ENCODE data around the gene CAPN2. TPM values are rescaled to one million over a fixed set of nuclear protein-coding genes. Genes with fewer than 3 reads are reported as not detected.

Gene CAPN2
- total RNA-seq, 2 donors from 2014 or later: 235 to 258 TPM

DNA sequence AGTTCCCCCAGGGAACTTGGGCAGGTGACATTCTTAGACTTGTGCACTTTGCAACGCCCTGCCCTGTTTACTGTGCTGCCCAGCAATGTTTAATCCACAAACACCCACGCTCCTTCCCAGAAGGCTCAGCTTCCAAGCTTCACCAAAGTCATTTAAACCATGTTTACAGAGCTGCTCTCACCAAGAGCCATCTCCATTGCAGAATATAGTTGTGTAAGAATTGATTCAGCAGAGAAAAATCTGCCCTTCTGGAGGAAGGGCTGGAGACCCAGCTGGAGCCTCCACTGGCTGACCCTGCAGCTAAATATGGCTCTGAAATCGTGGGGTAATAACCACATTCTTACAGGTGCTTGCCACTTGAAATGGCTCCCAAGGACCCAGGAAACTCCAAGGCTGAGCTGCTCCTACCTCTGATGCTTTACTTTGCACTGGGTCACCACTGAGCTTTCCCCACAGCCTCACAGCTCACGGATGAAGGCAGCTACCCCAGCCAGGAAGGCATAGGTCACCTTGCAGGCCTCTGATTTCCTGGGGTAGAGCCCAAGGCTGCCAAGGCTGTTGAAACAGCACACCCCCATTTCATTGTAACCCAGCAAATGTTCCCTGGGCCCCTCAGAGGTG, 8.7 kb downstream of the CAPN2 start:
- Histone ChIP-seq H3K27ac (peak overlapping the region; percentile 39 to 46), H3K4me1 (ENCODE audit: control insufficient read depth in 1 of 2, low read depth in 2 of 2) (peaks cover 18 to 44% of the 10 kb centered on the region in 2 donors), H3K9me3 (no peaks in the 10 kb centered on the region), H3K36me3 (peaks cover 27% of the 10 kb centered on the region), H3K4me3 (no peak overlapping the region), H3K27me3 (replicated peaks; ENCODE audit: insufficient read depth) (no peaks in the 10 kb centered on the region)
- ATAC-seq (ENCODE audit: insufficient number of reproducible peaks, low FRiP score, low read depth) (peak; percentile 5), DNase-seq (ENCODE audit: low spot score) (no peak)
- TF ChIP-seq CTCF (IDR thresholded peaks at IDR 0.05): no peak

DNA sequence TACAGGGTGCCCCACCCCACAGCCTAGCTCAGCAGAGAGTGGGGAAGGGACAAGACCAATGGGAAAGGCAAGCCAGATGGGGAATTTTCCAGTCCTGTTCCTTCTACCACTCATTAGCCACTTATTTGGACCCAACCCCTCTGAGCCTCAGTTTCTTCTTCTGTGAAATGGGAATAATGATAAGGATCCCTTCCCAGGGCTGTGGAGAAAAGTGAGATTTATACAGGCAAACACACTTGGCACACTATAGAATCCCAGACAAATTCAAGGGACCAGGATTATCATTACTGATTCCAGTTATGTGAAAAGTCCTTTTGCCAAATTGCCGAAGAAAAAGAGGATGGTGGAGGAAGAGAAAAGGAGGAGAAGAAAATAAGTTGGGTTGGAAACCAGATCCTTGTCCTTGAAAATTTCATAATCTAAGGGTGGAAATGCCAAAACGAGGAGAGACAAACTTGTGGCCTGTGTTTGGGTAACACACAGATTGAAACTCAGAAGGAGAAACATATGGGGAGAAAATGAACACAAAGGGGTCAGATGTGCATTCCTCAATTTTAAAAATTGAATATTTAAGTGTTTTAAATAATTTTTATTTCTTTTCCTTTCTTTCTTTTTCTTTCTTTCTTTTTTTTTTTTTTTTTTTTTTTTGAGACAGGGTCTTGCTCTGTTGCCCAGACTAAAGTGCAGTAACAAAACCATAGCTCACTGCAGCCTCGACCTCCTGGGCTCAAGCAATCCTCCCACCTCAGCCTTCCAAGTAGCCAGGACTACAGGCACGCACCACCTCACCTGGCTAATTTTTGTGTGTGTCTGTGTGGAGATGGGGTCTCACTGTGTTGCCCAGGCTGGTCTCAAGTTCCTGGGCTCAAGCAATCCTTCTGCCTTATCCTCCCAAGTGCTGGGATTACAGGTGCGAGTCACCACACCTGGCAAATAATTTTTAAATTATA, 9.6 kb downstream of the CAPN2 start:
- ATAC-seq (ENCODE audit: insufficient number of reproducible peaks, low FRiP score, low read depth) (no peak), DNase-seq (ENCODE audit: low spot score) (no peak)
- Histone ChIP-seq H3K27ac (peak overlapping the region; percentile 39 to 46), H3K4me1 (ENCODE audit: control insufficient read depth in 1 of 2, low read depth in 2 of 2) (peaks cover 20 to 44% of the 10 kb centered on the region in 2 donors), H3K4me3 (no peak overlapping the region), H3K27me3 (replicated peaks; ENCODE audit: insufficient read depth) (no peaks in the 10 kb centered on the region), H3K9me3 (no peaks in the 10 kb centered on the region), H3K36me3 (peaks cover 27% of the 10 kb centered on the region)
- TF ChIP-seq CTCF (IDR thresholded peaks at IDR 0.05): no peak

GRCh38 chr1:223723351-223723904, 11.1 kb downstream of the CAPN2 start:
- H3K4me1 ChIP-seq (ENCODE audit: control insufficient read depth in 1 of 2, low read depth in 2 of 2): peaks cover 25 to 51% of the 10 kb centered on the region in 2 donors
- no peak for TF ChIP-seq CTCF (IDR thresholded peaks at IDR 0.05)
- peak overlapping the region in 1 of 2 donors; percentile 35 for H3K27ac ChIP-seq
- no peaks in the 10 kb centered on the region for H3K27me3 ChIP-seq (replicated peaks; ENCODE audit: insufficient read depth)
- H3K9me3 ChIP-seq: no peaks in the 10 kb centered on the region
- peaks cover 22% of the 10 kb centered on the region for H3K36me3 ChIP-seq
- DNase-seq (ENCODE audit: low spot score) (no peak), ATAC-seq (ENCODE audit: insufficient number of reproducible peaks, low FRiP score, low read depth) (no peak)
- no peak overlapping the region for H3K4me3 ChIP-seq

DNA sequence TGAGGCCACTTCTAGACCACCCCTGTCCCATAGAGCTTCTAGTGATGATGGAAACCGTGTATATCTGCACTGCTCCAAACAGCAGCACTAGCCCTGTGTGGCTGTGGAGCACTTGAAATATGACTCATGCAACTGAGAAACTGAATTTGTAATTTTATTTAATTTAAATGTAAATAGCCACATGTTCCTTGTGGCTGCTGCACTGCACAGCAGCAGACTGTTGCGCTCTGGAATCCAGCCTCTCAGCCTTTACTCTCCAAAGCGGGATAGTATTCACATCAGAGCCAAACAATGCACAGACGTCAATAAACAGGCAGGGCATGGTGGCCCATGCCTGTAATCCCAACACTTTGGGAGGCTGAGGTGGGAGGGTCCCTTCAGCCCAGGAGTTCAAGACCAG, 12.0 kb downstream of the CAPN2 start:
- Histone ChIP-seq H3K9me3 (no peaks in the 10 kb centered on the region), H3K27me3 (replicated peaks; ENCODE audit: insufficient read depth) (no peaks in the 10 kb centered on the region), H3K27ac (no peak overlapping the region), H3K36me3 (peaks cover 12% of the 10 kb centered on the region), H3K4me3 (no peak overlapping the region), H3K4me1 (ENCODE audit: control insufficient read depth in 1 of 2, low read depth in 2 of 2) (peaks cover 25 to 51% of the 10 kb centered on the region in 2 donors)
- DNase-seq (ENCODE audit: low spot score) (no peak), ATAC-seq (ENCODE audit: insufficient number of reproducible peaks, low FRiP score, low read depth) (no peak)
- no peak for TF ChIP-seq CTCF (IDR thresholded peaks at IDR 0.05)

GRCh38 chr1:223725578-223725977, 13.2 kb downstream of the CAPN2 start:
- Histone ChIP-seq H3K27ac (no peak overlapping the region), H3K36me3 (peaks cover 6% of the 10 kb centered on the region)
- no peak for ATAC-seq (ENCODE audit: insufficient number of reproducible peaks, low FRiP score, low read depth)

More at GRCh38 chr1:223725578-223725977, 13.2 kb downstream of the CAPN2 start:
- peaks cover 23 to 50% of the 10 kb centered on the region in 2 donors for H3K4me1 ChIP-seq (ENCODE audit: control insufficient read depth in 1 of 2, low read depth in 2 of 2)
- H3K27me3 ChIP-seq (replicated peaks; ENCODE audit: insufficient read depth): no peaks in the 10 kb centered on the region
- TF ChIP-seq CTCF (IDR thresholded peaks at IDR 0.05): no peak
- H3K4me3 ChIP-seq: no peak overlapping the region
- DNase-seq (ENCODE audit: low spot score): no peak
- H3K9me3 ChIP-seq: no peaks in the 10 kb centered on the region

All from thoracic aorta (tissue), 2 donors.